ENCODE results near the gene MUC2.

MUC2 gene

GRCh38 chr11:1051356-1052132 lies 23.1 kb upstream of the MUC2 start:
- no peak for DNase-seq (ENCODE audit: low read depth in 3 of 3)

GRCh38 chr11:1052133-1053011 lies 22.3 kb upstream of the MUC2 start:
- DNase-seq (ENCODE audit: low read depth in 3 of 3), result no peak

- no peak for DNase-seq (ENCODE audit: low read depth in 3 of 3)
These were observed 21.4 kb upstream of the MUC2 start for GRCh38 chr11:1053121-1053901.

- DNase-seq (ENCODE audit: low read depth in 3 of 3), result no peak
These were observed 20.2 kb upstream of the MUC2 start for GRCh38 chr11:1054143-1055108.

DNA sequence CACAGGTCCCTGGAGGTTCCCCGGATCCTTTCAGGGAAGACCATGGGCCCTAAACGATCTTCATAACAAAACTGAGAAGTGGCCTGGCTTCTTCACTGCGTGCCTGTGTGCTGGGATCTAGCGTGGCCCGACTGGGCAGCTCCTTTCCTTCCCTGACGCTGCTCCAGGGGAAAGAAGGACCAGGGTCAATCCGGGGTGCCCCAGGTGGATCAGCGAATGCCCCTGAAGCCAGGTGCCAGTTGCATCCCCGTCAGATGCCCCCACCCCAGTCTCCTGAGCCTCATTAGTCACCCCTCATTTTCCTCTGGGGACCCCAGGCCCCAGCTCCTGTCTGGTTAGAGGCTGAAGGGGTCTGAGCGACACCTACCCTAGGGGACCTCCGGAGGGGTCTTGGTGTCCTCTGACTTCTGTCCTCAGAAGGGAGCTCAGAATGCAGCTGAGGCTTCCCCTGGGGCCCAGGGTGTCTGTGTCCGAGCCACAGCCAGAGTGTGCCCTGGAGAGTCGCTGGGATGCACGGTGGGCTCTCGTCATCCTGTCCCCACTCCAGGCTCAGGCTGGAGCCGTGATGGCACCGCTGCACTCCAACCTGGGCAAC lies 19.5 kb upstream of the MUC2 start:
- no peak for DNase-seq (ENCODE audit: low read depth in 3 of 3)

- DNase-seq (ENCODE audit: low read depth in 3 of 3), result no peak
These were observed 18.5 kb upstream of the MUC2 start for GRCh38 chr11:1055990-1056771.

DNA sequence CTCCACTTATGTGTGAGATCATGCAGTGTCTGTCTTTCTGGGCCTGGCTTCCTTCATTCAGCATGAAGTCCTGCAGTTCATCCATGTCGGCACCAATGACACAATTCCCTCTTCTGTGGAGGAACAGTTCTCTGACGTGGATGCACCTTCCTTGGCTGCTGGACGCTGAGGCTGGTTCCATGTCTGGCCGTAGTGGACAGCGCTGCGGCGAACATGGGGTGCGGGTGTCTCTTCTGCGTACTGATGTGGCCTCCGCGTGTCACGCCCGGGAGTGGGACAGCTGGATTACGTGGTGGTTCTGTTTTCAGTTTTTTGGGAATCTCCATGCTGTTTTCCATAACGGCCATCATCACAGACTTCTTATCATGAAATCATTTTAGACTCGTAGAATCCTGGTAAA lies 16.9 kb upstream of the MUC2 start:
- DNase-seq (ENCODE audit: low read depth in 3 of 3), result no peak

DNA sequence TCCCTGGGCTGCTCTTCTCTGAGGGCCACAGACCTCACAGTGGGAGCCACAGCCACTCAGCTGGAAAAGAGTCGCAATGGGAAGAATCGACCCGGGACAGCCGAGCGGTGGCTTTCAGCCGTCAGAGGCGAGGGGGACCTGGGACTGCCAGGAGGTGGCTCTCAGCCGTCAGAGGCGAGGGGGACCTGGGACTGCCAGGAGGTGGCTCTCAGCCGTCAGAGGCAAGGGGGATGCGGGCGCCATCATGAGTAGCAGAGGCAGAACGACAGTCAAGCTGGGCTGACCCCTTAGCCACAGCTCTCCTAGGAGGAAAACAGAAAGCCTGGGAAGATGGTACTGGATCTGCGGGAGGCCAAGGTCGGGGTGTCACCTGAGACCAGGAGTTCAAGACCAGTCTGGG lies 14.9 kb upstream of the MUC2 start:
- DNase-seq (ENCODE audit: low read depth in 3 of 3), result no peak

GRCh38 chr11:1060410-1060809 lies 14.3 kb upstream of the MUC2 start:
- no peak for DNase-seq (ENCODE audit: low read depth in 3 of 3)

DNA sequence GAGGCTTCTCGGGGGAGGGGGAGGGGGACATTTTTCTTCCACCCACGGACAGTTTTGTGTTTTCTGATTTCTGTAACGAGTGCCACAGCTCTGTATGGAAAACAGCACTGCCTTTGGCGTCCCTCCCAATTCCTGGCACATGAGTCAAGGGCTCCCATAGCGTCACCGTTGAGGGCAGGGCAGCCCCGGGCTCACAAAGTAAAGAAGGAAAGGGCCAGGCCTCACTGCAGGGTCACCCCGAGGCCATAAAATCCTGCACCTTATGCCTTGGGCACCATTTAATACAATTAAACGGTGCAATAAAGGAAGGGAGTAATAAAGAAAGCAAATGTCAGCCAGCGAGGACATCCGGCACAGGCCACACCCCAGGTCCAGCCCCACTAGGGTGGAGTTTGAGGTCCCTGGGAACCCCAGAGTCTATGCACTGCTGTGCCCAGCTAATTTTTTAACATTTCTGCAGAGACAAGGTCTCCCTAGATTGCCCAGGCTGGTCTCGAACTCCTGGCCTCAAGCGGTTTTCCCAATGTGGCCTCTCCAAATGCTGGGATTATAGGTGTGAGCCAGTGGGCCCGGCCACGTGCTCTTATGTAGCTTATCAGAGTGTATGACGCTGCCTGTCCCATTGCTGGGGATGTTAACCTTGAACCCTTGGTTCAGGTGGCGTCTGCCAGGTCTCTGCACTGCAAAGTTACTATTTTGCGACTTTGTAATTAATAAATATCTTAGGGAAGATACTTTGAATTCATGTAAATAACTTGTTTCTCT lies 13.6 kb upstream of the MUC2 start:
- no peak for DNase-seq (ENCODE audit: low read depth in 3 of 3)

GRCh38 chr11:1062075-1062820 lies 12.4 kb upstream of the MUC2 start:
- DNase-seq (ENCODE audit: low read depth in 3 of 3), result no peak

DNA sequence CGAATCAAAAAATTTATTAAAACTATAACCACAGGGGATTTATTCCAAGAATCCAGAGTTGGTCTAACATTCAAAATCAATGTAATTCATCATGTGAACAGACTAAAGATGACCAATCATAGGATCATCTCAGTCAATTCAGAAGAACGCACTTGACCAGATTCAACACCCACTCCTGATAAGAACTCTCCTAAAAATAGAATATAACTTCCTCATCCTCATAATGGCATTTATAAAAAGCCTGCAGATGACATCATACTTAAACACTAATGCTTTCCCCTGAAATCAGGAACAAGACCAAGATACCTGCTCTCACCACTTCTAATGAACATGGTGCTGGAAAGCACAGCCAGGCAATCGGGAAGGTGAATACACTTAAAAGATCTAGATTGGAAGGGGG lies 10.5 kb upstream of the MUC2 start:
- DNase-seq (ENCODE audit: low read depth in 3 of 3), result no peak

GRCh38 chr11:1067812-1068496 lies 6.7 kb upstream of the MUC2 start:
- no peak for DNase-seq (ENCODE audit: low read depth in 3 of 3)

- DNase-seq (ENCODE audit: low read depth in 3 of 3), result no peak
These were observed 4.9 kb upstream of the MUC2 start for GRCh38 chr11:1069740-1070139.

DNA sequence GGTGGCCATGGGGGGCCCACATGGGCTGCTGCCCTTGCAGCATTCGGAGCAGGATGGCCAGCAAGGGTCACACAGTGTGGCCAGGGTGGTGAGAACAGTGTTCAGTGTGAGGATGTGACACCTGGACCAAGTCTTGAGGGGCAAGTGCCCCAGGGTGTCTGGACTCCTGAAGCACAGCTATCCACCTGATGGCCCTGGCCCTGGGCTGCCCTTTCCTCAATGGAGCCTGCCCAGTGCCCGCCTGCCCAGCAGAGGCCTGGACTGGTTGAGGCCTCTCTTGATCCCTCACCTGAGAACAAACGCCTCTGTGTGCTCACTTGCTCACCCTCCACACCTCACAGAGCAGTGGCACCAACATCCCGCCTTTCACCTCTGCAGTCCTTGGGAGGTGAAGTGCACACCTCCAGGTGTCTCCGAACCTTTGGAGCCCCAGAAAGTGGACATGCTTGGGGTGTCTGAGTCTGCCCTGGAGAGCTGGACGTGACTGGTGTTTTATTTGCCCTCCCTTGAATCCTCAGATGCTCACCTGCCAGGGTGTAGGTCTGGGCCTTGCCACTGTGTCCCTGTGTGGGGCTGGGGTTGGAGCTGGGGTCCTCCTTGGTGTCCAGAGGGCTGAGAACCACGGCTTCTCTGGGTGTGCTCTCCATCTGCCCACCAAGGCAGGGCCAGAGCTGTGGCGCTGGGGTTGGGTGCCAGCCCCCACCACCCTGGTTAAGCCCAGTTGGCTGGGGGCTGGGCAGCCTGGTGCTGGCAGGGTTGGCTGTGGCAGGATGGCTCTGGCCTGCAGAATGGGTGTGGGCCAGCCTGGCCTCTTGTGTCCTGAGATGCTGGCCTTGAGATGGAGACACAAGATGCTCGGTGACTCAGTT lies 3.8 kb upstream of the MUC2 start:
- no peak for DNase-seq (ENCODE audit: low read depth in 3 of 3)

DNA sequence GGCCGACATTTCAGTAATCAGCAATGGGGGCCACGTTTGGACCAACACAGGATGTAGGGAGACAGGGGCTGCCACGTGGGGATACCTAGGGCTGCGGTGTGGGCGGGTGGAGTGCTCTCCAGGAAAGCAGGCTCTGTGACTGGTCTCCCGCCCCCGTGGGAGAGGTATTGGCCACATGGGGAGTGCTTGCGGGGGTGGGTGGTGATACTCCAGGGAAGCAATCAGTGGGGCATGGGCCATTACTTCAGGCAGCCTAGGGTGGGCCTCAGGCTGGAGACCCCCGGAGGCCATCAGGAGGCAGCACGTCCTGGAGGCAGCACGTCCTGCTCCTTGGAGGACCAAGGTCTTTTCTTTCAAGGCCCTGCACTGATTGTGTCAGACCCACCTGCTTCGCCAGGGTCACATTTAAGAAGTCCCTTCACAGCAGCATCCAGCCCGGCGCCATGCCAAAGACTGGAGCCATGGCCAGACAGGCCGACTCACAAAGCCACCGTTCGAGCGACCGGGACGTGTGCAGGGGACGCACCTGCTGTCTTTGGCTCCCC lies 3.0 kb upstream of the MUC2 start:
- no peak for DNase-seq (ENCODE audit: low read depth in 3 of 3)
